Left forelimb (tissue), 1 donor: ENCODE data around the gene USP49.
"Not testable (repeated sequence)": the region's sequence is repeated elsewhere in the genome, so short reads cannot be mapped to it uniquely, and the experiment has no call there.

Source experiments
- DNase-seq: peaks from one replicate; pipeline ENCODE4 v3.0.0-alpha.2; 2018; ENCODE audit warnings: low spot score

Gene USP49

DNA sequence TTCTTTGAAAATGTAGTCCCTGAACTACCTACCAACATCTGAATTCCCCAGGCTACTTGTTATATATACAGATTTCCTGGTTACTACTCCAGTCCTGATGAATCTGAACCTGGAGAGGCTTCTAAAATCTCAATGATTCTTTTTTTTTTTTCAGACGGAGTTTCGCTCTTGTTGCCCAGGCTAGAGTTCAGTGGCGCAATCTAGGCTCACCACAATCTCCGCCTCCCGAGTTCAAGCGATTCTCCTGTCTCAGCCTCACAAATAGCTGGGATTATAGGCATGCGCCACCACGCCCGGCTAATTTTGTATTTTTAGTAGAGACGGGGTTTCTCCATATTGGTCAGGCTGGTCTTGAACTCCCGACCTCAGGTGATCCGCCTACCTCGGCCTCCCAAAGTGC is 83.2 kb downstream of the USP49 start:
- not testable (repeated sequence) for DNase-seq

- DNase-seq = no peak
These were observed 84.1 kb downstream of the USP49 start for GRCh38 chr6:41811095-41811494.

DNA sequence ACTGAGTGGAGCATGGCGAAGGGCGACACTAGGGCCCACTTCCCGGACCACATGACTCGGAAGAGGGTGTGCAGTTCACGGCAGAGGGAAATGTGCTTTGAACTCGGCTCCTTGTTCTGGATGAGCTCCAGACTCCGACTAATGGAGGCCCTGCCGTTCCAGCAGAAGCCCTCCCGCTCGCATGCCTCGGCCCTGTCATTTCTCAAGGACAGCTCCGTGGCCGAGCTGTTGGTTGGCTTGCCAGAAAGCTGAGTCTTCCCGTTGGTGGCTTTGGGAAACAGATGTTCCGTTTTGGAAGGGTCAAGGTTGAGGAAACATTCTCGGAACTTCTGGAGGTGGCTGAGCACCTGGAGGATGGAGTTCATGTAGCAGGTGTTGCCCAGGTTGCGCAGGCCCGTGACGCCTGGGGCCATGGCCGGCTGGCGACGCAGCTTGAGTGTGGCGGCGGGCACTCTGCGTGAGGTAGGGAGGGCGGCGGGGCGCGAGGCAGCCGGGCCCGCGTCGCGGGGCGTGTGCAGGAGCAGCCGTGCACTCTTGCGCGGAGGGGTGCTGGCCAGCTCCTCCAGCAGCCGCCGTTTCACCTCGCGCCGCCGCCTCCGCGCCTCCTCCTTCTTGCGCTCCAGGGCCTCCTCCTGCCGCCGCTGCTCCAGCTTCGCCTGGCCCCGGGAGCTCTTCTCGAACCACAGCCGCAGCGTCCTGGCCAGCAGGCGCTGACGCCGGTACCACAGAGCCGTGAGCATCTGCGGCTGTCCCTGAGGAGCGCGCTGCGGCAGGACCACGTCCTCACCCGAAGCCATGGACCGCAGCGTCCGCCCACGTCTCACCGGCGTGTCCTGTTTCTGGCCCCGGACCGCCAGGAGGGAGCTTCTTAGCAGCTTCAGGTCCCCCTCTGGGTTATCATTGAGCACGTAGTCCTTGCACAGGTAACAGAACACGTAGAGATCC is 89.1 kb downstream of the USP49 start:
- no peak for DNase-seq

GRCh38 chr6:41801380-41801779 is 93.8 kb downstream of the USP49 start:
- DNase-seq = no peak

GRCh38 chr6:41799559-41799911 is 95.6 kb downstream of the USP49 start:
- DNase-seq = no peak

DNA sequence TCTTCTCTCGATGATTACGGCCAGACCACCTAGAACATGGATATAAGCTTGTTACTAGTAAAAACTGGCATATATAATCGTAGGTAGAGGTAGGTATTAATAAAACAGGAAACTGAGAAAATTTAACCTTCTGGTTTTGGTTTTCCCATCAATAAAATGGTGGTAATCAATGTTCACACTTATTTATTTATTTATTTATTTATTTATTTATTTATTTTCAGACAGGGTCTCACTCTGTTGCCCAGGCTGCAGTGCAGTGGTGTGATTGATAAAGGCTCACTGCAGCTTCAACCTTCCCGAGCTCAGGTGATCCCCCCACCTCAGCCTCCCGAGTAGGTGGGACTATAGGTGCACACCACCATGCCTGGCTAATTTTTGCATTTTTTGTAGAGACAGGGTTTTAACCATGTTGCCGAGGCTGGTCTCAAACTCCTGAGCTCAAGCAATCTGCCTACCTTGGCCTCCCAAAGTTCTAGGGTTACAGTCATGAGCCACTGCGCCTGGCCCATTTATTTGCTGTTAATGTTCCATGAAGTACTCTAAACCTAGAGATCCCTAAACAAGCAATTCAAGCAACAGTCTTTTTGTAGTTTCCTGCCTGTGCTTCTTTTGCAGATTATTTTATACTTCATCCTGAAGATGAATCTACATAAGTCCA is 96.1 kb downstream of the USP49 start:
- DNase-seq = no peak

- DNase-seq = no peak
These were observed 98.7 kb downstream of the USP49 start for GRCh38 chr6:41796474-41796873.

GRCh38 chr6:41791984-41792383 is 103.2 kb downstream of the USP49 start:
- no peak for DNase-seq

- no peak for DNase-seq
These were observed 103.9 kb downstream of the USP49 start for GRCh38 chr6:41791305-41791704.

DNA sequence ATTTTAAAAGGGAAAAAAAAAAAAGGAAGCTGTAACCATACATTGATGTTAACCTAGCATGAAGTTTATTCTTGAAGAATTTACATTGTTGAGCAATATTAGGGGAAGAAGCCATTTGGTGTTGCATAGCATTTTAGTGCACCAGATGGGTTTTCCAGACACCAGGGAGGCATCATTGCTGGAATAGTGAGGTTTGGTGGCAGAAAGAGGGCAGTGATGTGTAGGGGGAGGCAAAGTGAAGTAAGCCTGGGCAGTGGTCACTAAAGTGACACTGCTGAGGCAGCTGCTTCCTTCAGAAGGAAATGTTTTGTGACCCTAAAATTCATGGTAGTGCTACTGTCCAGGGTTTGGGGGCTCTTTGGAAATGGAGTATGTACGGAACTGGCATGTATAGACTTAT is 105.1 kb downstream of the USP49 start:
- no peak for DNase-seq

GRCh38 chr6:41789390-41789724 is 105.8 kb downstream of the USP49 start:
- no peak for DNase-seq

DNA sequence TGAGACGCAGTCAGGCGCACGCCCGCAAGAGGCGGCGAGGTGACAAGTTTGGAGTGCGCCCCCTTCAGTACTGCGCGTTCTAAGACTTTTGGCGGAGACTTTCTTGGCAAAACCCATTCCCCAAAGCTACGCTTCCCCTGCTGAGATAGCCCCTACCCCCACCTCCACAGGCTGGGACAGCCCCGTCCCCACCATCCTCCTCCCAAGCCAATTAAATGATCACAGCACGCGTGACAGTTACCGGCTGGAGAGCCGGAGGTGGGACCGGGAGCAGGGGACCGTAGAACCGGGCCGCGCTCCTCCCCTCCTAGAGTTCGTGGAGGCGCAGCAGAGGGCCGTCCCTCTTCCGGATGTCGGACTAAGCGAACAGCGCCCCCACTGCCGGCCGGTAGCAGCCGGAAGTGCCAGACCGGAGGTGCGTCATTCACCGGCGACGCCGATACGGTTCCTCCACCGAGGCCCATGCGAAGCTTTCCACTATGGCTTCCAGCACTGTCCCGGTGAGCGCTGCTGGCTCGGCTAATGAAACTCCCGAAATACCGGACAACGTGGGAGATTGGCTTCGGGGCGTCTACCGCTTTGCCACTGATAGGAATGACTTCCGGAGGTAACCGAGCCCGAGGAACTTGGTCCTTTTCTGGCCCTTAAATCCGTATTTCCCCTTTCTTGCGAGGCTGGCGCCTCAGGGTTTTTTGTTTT is 107.8 kb downstream of the USP49 start, which contains the start of gene TOMM6:
TOMM6 (plus strand) TSS at position 476 of the 699 bp plus-strand sequence; CDS start at position 480, 4 bp downstream.
- peak; percentile 96 for DNase-seq

GRCh38 chr6:41786451-41787218 is 108.5 kb downstream of the USP49 start:
- DNase-seq = peak; percentile 94

DNA sequence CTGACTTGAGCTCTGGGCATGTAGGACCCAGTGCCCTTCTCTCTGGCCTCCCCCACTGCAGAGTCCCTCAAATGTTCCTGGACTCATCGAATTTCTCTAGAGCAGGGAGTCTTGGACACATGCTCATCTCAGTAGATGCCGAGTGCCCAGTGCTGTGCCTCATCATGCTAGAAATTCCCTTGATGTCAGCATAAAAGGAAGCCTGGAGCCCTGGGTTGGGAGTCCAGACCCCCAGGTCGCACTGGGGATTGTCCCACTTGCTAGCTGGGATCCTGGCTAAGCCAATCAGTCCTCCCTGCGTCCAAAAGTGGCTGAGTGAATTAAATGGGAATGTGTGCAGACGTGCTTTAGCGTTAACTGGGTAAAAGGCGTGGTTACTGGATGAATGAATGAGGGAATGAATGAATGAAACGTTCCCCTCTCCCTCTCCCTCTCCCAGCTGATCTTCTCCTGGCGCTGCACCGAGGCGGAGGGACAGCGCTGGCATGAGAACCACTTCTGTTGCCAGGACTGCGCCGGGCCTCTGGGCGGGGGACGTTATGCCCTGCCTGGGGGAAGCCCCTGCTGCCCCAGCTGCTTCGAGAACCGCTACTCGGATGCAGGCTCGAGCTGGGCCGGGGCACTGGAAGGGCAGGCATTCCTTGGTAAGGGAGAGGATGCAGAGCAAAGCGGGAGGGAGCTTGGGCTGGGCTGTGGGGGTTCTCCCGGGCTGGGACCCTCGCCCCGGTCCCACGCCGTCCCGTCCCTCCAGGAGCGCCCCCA is 109.3 kb downstream of the USP49 start:
- peak; percentile 74 for DNase-seq

DNA sequence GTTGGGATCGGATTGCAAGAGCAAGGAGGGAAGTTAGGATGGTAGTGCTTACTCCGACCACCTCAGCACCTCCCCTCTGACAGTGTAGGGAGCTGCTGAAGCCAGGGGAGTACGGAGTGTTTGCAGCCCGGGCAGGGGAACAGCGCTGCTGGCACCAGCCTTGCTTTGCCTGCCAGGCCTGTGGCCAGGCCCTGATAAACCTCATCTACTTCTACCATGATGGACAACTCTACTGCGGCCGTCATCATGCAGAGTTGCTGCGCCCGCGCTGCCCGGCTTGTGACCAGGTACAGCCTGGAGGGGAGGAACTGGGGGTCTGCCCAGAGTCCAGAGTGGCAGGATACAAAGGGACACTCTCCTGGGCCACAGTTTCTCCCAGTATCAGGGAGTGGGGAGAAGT is 109.9 kb downstream of the USP49 start:
- DNase-seq = no peak

DNA sequence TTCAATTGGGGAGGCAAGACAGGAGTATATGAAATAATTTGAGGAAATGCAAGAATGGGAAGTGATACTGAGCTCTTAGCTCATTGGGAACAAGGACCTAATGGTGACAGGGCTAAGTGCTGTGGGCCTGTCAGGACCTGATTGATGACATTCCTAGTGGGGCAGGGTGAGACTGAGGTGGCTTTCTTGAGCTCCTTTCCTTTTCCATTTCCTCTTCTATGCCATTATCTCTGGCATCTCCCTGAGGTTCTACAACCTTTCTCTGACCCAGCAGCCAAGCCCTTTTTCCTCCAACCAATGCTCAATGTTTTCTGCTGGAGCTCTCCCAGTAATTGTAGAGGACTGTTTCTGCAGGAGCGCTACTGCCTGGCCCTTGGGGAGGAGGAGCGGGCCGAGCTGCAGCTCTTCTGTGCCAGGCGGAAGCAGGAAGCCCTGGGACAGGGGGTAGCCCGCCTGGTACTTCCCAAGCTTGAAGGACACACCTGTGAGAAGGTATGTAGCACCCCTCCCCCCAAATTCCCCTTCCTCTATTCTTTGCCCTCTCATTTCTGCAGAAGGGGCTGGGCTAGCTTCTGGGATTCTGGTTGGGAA is 110.5 kb downstream of the USP49 start:
- no peak for DNase-seq

DNA sequence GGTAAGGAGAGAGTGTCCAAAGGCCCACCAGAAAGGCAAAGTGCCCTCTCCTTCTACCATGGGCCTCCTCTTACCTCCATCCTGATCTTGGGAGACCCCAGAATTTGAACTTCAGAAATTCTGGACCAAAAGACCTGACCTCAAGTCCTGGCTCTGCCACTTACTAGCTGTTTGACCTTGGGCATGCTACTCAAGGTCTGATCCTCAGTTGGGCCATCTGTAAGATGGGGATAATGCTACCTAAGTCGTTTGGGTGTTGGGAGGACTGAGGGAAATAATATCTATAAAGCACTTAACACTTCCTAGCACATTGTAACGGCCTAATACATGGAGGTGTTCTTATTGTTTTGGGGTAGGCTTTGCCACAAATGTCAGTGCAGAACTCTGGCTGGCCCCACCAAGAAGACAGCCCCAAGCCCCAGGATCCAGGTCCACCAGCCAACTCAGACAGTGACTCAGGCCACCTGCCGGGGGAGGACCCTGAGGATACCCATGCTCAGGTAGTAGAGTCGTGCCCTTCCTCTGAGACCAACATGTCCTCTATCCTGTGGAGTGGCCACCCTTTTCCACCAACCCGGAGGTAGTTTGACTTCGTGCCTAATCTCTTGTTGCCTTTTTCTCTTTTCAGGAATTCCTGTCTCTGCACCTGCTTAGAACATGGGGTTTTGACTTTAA is 111.9 kb downstream of the USP49 start:
- DNase-seq = no peak

GRCh38 chr6:41781366-41781730 is 113.8 kb downstream of the USP49 start:
- DNase-seq = no peak

GRCh38 chr6:41780551-41781365 is 114.4 kb downstream of the USP49 start, which contains the start of gene PRICKLE4:
TSS of gene PRICKLE4 (plus strand) at chr6:41780782. CDS start at chr6:41783474, 2,692 bp downstream.
- peak; percentile 81 for DNase-seq
